IMR-90 (cell line): Measurements from ENCODE around the gene ITGB2. TPM values are rescaled to one million over a fixed set of nuclear protein-coding genes. Genes with fewer than 3 reads are reported as not detected.

Source experiments
- ATAC-seq: fragments of 200-7000 bp; cut with Tn5 transposase; 2 replicates; pipeline ENCODE4 v1.9.1; 2020; ENCODE audit warnings: low read depth, mild to moderate bottlenecking, moderate library complexity
- BruUV-seq: library from RNA; stranded (reverse); fragments of 400-500 nt; replicated peaks from 2 replicates; lab custom pipeline; 2021; lab: Mats Ljungman, UMichigan
- CTCF ChIA-PET: fragments of 300-600 bp; formaldehyde crosslinking; extraction: SDS; loops from one replicate; lab custom pipeline; 2021; ENCODE audit warnings: antibody characterized with exemption; lab: Yijun Ruan, JAX
- POLR2A ChIA-PET: fragments of 300-600 bp; sonication (Branson Sonifier 250); formaldehyde crosslinking; loops from one replicate; lab custom pipeline; 2022; ENCODE audit warnings: antibody characterized with exemption; ENCODE audit not compliant: unreplicated experiment; lab: Charles Lee
- DNase-seq: peaks from one replicate; pipeline ENCODE4 v3.0.0; 2013
- H2AFZ ChIP-seq: replicated peaks from 2 replicates; pipeline ENCODE3; 2013; ENCODE audit warnings: low read length, mild to moderate bottlenecking; ENCODE audit not compliant: poor library complexity
- H2AK5ac ChIP-seq: 2 replicates; pipeline ENCODE4 v1.6.1; 2013; ENCODE audit warnings: low read depth, low read length, inconsistent platforms
- H2AK9ac ChIP-seq: replicated peaks from 2 replicates; pipeline ENCODE3; 2013; ENCODE audit warnings: mild to moderate bottlenecking, low read depth, low read length, moderate library complexity; ENCODE audit not compliant: poor library complexity
- H2BK120ac ChIP-seq: 2 replicates; pipeline ENCODE4 v1.6.1; 2013; ENCODE audit warnings: low read depth, low read length, inconsistent platforms
- H2BK15ac ChIP-seq: 3 replicates; pipeline ENCODE4 v1.6.1; 2013; ENCODE audit warnings: low read depth, low read length, inconsistent platforms
- H2BK20ac ChIP-seq: 2 replicates; pipeline ENCODE4 v1.6.1; 2013; ENCODE audit warnings: low read depth, mild to moderate bottlenecking, inconsistent platforms, low read length, moderate library complexity
- H2BK5ac ChIP-seq: 2 replicates; pipeline ENCODE4 v1.6.1; 2013; ENCODE audit warnings: mild to moderate bottlenecking, low read depth, low read length, inconsistent platforms; ENCODE audit not compliant: poor library complexity, severe bottlenecking
- H3K14ac ChIP-seq: replicated peaks from 2 replicates; pipeline ENCODE4 v1.6.1; 2013; ENCODE audit warnings: low read depth, low read length, inconsistent platforms
- H3K18ac ChIP-seq: 2 replicates; pipeline ENCODE4 v1.6.1; 2013; ENCODE audit warnings: low read depth, low read length, control low read depth
- H3K23ac ChIP-seq: 2 replicates; pipeline ENCODE4 v1.6.1; 2013; ENCODE audit warnings: low read depth, low read length, inconsistent platforms
- H3K27ac ChIP-seq: 2 replicates; pipeline ENCODE4 v1.5.1; 2013; ENCODE audit warnings: mild to moderate bottlenecking, control low read depth, low read length; ENCODE audit not compliant: insufficient read depth
- H3K27me3 ChIP-seq: 2 replicates; pipeline ENCODE4 v1.6.1; 2013; ENCODE audit warnings: low read length; ENCODE audit not compliant: control insufficient read depth, insufficient read depth
- H3K36me3 ChIP-seq: 2 replicates; pipeline ENCODE4 v1.6.1; 2013; ENCODE audit warnings: low read length, mixed read lengths; ENCODE audit not compliant: control insufficient read depth, insufficient read depth
- H3K4ac ChIP-seq: 2 replicates; pipeline ENCODE4 v1.6.1; 2013; ENCODE audit warnings: low read depth, low read length, inconsistent platforms
- H3K4me1 ChIP-seq: 2 replicates; pipeline ENCODE4 v1.6.1; 2013; ENCODE audit warnings: low read length, mixed read lengths; ENCODE audit not compliant: control insufficient read depth, insufficient read depth
- H3K4me2 ChIP-seq: 2 replicates; pipeline ENCODE4 v1.6.1; 2013; ENCODE audit warnings: low read depth, mild to moderate bottlenecking, control low read depth, low read length, moderate library complexity
- H3K4me3 ChIP-seq: 2 replicates; pipeline ENCODE4 v1.5.1; 2013; ENCODE audit warnings: low read depth, mild to moderate bottlenecking, control low read depth, low read length, moderate library complexity; ENCODE audit not compliant: insufficient read depth
- H3K56ac ChIP-seq: 2 replicates; pipeline ENCODE4 v1.6.1; 2013; ENCODE audit warnings: low read length, inconsistent platforms; ENCODE audit not compliant: insufficient read depth; ENCODE audit errors: extremely low read depth
- H3K79me1 ChIP-seq, 2 experiments: 2 replicates each; pipeline ENCODE4 v1.6.1; 2013; ENCODE audit warnings: low read length in 2 of 2, inconsistent platforms in 1 of 2, low read depth in 1 of 2
- H3K9ac ChIP-seq: 2 replicates; pipeline ENCODE4 v1.6.1; 2013; ENCODE audit warnings: low read depth, low read length, control low read depth
- H3K9me1 ChIP-seq: 2 replicates; pipeline ENCODE4 v1.6.1; 2013; ENCODE audit warnings: low read length, inconsistent platforms; ENCODE audit not compliant: insufficient read depth
- H3K9me3 ChIP-seq: 2 replicates; pipeline ENCODE4 v1.6.1; 2013; ENCODE audit warnings: low read length; ENCODE audit not compliant: control insufficient read depth, insufficient read depth
- H4K20me1 ChIP-seq: 2 replicates; pipeline ENCODE4 v1.6.1; 2013; ENCODE audit warnings: low read length, inconsistent platforms; ENCODE audit not compliant: insufficient read depth
- H4K5ac ChIP-seq: 2 replicates; pipeline ENCODE4 v1.6.1; 2013; ENCODE audit warnings: mild to moderate bottlenecking, low read depth, low read length, control low read depth
- H4K8ac ChIP-seq, 2 experiments: 2 replicates each; pipeline ENCODE4 v1.6.1; 2013; ENCODE audit warnings: low read depth in 2 of 2, low read length in 2 of 2, control low read depth in 1 of 2, inconsistent platforms in 1 of 2
- H4K91ac ChIP-seq: 2 replicates; pipeline ENCODE4 v1.6.1; 2013; ENCODE audit warnings: low read depth, low read length, inconsistent platforms; ENCODE audit not compliant: insufficient read depth
- BHLHE40 ChIP-seq: fragments of 150-350 bp; IDR thresholded peaks from 2 replicates; pipeline ENCODE4 v1.6.1; 2016; ENCODE audit warnings: mild to moderate bottlenecking, low read depth, low read length
- CEBPB ChIP-seq: IDR thresholded peaks from 2 replicates; pipeline ENCODE4 v1.6.1; 2012; ENCODE audit warnings: low read depth, low read length, improper control_type of control experiment
- CHD1 ChIP-seq: IDR thresholded peaks from 2 replicates; pipeline ENCODE4 v1.6.1; 2012; ENCODE audit warnings: low read depth, low read length, improper control_type of control experiment
- FOS ChIP-seq: fragments of 150-350 bp; IDR thresholded peaks from 2 replicates; pipeline ENCODE4 v1.6.1; 2016; ENCODE audit warnings: low read depth, low read length
- MAFK ChIP-seq: IDR thresholded peaks from 2 replicates; pipeline ENCODE4 v1.6.1; 2012; ENCODE audit warnings: low read depth, low read length, improper control_type of control experiment
- MAZ ChIP-seq: IDR thresholded peaks from 2 replicates; pipeline ENCODE4 v1.6.1; 2012; ENCODE audit warnings: low read depth, mild to moderate bottlenecking, low read length, improper control_type of control experiment, moderate library complexity, borderline replicate concordance
- MXI1 ChIP-seq: IDR thresholded peaks from 2 replicates; pipeline ENCODE4 v1.6.1; 2012; ENCODE audit warnings: low read depth, mild to moderate bottlenecking, low read length, moderate library complexity, borderline replicate concordance
- NFE2L2 ChIP-seq: fragments of 150-350 bp; IDR thresholded peaks from 2 replicates; pipeline ENCODE4 v1.6.1; 2016; ENCODE audit warnings: low read depth, mild to moderate bottlenecking, low read length
- POLR2A ChIP-seq: IDR thresholded peaks from 2 replicates; pipeline ENCODE4 v1.6.1; 2012; ENCODE audit warnings: mild to moderate bottlenecking, low read depth, low read length
- RAD21 ChIP-seq: IDR thresholded peaks from 2 replicates; pipeline ENCODE4 v1.6.1; 2012; ENCODE audit warnings: low read length, improper control_type of control experiment
- RCOR1 ChIP-seq: IDR thresholded peaks from 2 replicates; pipeline ENCODE4 v1.6.1; 2012; ENCODE audit warnings: mild to moderate bottlenecking, low read length, improper control_type of control experiment; ENCODE audit not compliant: insufficient replicate concordance
- RFX5 ChIP-seq: IDR thresholded peaks from 2 replicates; pipeline ENCODE4 v1.8.0; 2012; ENCODE audit warnings: low read depth, mild to moderate bottlenecking, low read length, moderate library complexity
- SMC3 ChIP-seq: fragments of 150-350 bp; IDR thresholded peaks from 2 replicates; pipeline ENCODE4 v1.6.1; 2016; ENCODE audit warnings: low read depth, mild to moderate bottlenecking, antibody characterized with exemption, low read length, moderate library complexity
- WGBS, 2 experiments: methylation state at CpG; one replicate each; pipeline versions ENCODE4 v1.1.5 to v1.1.7; 2013; ENCODE audit warnings: missing lambda C conversion rate in 2 of 2; ENCODE audit not compliant: insufficient read length in 1 of 2; ENCODE audit errors: extremely low coverage in 2 of 2; 5-methylcytosine and 5-hydroxymethylcytosine counted together
- dilution Hi-C: fragments of 300-500 bp; cut with HindIII; formaldehyde crosslinking; loops from one replicate; pipeline ENCODE4 v1.14.3; 2018; ENCODE audit warnings: low sequenced_read_pairs; ENCODE audit not compliant: unreplicated experiment
- in situ Hi-C: fragments of 300-500 bp; cut with MboI; formaldehyde crosslinking; loops from 3 replicates; pipeline ENCODE4 v1.14.3; 2019; ENCODE audit warnings: low sequenced_read_pairs, inconsistent platforms, mixed read lengths
- intact Hi-C: fragments of 100-400 bp; cut with micrococcal nuclease; formaldehyde crosslinking; loops from 2 replicates; pipeline ENCODE4 v1.10.0; 2022
- polyA plus RNA-seq, 3 experiments: library from polyadenylated mRNA; depleted of rRNA; stranded (reverse); fragments of >200 nt; gene quantifications; 2 replicates each; pipeline ENCODE4 v1.2.3, GENCODE V29; 2012; ENCODE audit warnings: low replicate concordance in 1 of 3
- total RNA-seq: library from RNA; depleted of rRNA; stranded (reverse); fragments of >200 nt; gene quantifications from 2 replicates; pipeline ENCODE4 v1.2.3, GENCODE V29; 2012
- TF ChIP-seq, protein P1 (sequence below): conservative IDR thresholded peaks from 2 replicates; pipeline ENCODE4 v1.5.1; 2012; ENCODE audit warnings: mild to moderate bottlenecking, low read depth, low read length, improper control_type of control experiment
- TF ChIP-seq, protein P2 (sequence below): fragments of 150-350 bp; IDR thresholded peaks from 2 replicates; pipeline ENCODE4 v1.6.1; 2016; ENCODE audit warnings: low read depth, mild to moderate bottlenecking, low read length, moderate library complexity, borderline replicate concordance
- TF ChIP-seq, protein P3 (sequence below): fragments of 150-350 bp; IDR thresholded peaks from 2 replicates; pipeline ENCODE4 v1.6.1; 2017; ENCODE audit warnings: mild to moderate bottlenecking, antibody characterized with exemption, low read length, low read depth

Gene ITGB2
- total and polyA plus RNA-seq, 2 of the 4 experiments (the other 2 are of a cell fraction): 0.14 TPM; not detected in 1

DNA sequence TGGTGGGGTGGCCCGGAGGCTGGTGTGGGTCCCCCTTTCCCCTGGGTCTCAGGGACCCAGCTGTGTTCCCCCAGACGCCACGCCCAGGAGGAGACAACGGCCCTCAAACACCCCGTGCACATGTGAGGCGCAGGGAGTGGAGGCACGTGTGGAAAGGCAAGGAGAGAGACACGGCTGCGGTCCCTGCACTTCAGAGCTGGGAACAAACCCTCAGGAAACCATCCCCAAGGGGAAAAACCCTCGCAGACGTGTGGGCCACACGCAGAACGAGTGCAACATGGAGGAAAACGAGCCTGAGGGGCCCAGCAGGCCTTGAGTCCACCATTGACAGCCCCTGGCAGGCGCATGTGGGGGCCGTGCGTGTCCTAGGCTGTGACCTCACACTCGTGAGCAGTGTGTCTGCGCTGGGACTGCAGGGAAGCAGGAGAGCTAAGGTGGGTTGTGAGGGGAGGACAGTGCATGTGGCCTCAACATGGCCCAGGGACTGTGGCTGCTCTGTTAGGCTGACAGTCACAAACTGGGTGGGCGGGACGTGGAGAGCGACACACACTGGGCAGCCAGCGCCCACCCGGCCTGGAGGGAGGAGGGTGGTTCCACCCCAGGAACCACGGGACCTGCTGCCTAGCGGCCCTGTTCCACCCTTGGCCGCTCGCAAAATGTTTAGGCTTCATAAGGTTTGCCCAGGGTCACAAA, 20.0 kb downstream of the ITGB2 start:
- WGBS, 2 experiments: 79% methylated on average over 16 of the region's 28 CpGs; no CpG with 5 or more reads in 1 of the 2 experiments
- BruUV-seq: no TSS peak
- no peak for DNase-seq
- H3K14ac ChIP-seq: no peak overlapping the region
- H3K27me3 ChIP-seq: peaks cover 79% of the 10 kb centered on the region
- H3K4ac ChIP-seq: no peak overlapping the region
- H2BK120ac ChIP-seq: no peak overlapping the region
- ATAC-seq: no peak
- H2BK5ac ChIP-seq: no peak overlapping the region
- CTCF ChIA-PET: no interaction called here
- no peak overlapping the region for H2BK15ac ChIP-seq
- no peak overlapping the region for H2AFZ ChIP-seq
- no peaks in the 10 kb centered on the region for H4K20me1 ChIP-seq
- H3K4me1 ChIP-seq: no peaks in the 10 kb centered on the region
- no peak overlapping the region for H3K27ac ChIP-seq
- POLR2A ChIA-PET: no interaction called here
- intact Hi-C loops (no loop called here), in situ Hi-C loops (no loop called here), dilution Hi-C loops (no loop called here)
- no peak overlapping the region for H2BK20ac ChIP-seq
- no peak overlapping the region for H4K5ac ChIP-seq
- TF ChIP-seq, protein P1, sequence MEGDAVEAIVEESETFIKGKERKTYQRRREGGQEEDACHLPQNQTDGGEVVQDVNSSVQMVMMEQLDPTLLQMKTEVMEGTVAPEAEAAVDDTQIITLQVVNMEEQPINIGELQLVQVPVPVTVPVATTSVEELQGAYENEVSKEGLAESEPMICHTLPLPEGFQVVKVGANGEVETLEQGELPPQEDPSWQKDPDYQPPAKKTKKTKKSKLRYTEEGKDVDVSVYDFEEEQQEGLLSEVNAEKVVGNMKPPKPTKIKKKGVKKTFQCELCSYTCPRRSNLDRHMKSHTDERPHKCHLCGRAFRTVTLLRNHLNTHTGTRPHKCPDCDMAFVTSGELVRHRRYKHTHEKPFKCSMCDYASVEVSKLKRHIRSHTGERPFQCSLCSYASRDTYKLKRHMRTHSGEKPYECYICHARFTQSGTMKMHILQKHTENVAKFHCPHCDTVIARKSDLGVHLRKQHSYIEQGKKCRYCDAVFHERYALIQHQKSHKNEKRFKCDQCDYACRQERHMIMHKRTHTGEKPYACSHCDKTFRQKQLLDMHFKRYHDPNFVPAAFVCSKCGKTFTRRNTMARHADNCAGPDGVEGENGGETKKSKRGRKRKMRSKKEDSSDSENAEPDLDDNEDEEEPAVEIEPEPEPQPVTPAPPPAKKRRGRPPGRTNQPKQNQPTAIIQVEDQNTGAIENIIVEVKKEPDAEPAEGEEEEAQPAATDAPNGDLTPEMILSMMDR: no peak
- TF ChIP-seq RAD21: no peak
- no peak for TF ChIP-seq BHLHE40
- no peak for TF ChIP-seq RFX5
- no peak for TF ChIP-seq CEBPB
- no peak for TF ChIP-seq NFE2L2
- no peak for TF ChIP-seq FOS
- TF ChIP-seq, protein P2, sequence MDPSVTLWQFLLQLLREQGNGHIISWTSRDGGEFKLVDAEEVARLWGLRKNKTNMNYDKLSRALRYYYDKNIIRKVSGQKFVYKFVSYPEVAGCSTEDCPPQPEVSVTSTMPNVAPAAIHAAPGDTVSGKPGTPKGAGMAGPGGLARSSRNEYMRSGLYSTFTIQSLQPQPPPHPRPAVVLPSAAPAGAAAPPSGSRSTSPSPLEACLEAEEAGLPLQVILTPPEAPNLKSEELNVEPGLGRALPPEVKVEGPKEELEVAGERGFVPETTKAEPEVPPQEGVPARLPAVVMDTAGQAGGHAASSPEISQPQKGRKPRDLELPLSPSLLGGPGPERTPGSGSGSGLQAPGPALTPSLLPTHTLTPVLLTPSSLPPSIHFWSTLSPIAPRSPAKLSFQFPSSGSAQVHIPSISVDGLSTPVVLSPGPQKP: no peak
- no peak for TF ChIP-seq RCOR1
- no peak for TF ChIP-seq CHD1
- TF ChIP-seq SMC3: no peak
- TF ChIP-seq, protein P3, sequence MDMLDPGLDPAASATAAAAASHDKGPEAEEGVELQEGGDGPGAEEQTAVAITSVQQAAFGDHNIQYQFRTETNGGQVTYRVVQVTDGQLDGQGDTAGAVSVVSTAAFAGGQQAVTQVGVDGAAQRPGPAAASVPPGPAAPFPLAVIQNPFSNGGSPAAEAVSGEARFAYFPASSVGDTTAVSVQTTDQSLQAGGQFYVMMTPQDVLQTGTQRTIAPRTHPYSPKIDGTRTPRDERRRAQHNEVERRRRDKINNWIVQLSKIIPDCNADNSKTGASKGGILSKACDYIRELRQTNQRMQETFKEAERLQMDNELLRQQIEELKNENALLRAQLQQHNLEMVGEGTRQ: no peak
- TF ChIP-seq MAFK: no peak
- no peak for TF ChIP-seq MXI1
- no peak for TF ChIP-seq POLR2A
- no peak for TF ChIP-seq MAZ
- no peak overlapping the region for H2AK5ac ChIP-seq
- no peaks in the 10 kb centered on the region for H3K36me3 ChIP-seq
- no peak overlapping the region for H3K56ac ChIP-seq
- no peaks in the 10 kb centered on the region for H3K79me1 ChIP-seq
- H3K4me3 ChIP-seq: no peak overlapping the region
- H4K8ac ChIP-seq: no peak overlapping the region
- no peak overlapping the region for H3K23ac ChIP-seq
- H4K91ac ChIP-seq: no peak overlapping the region
- no peak overlapping the region for H3K9ac ChIP-seq
- no peak overlapping the region for H3K4me2 ChIP-seq
- H3K9me3 ChIP-seq: no peaks in the 10 kb centered on the region
- no peak overlapping the region for H3K18ac ChIP-seq
- peaks cover 15% of the 10 kb centered on the region; the same call in 1 of the 2 replicates for H3K9me1 ChIP-seq
- H2AK9ac ChIP-seq: no peak overlapping the region
